ENCODE results near the gene PRUNE2.

Gene PRUNE2

DNA sequence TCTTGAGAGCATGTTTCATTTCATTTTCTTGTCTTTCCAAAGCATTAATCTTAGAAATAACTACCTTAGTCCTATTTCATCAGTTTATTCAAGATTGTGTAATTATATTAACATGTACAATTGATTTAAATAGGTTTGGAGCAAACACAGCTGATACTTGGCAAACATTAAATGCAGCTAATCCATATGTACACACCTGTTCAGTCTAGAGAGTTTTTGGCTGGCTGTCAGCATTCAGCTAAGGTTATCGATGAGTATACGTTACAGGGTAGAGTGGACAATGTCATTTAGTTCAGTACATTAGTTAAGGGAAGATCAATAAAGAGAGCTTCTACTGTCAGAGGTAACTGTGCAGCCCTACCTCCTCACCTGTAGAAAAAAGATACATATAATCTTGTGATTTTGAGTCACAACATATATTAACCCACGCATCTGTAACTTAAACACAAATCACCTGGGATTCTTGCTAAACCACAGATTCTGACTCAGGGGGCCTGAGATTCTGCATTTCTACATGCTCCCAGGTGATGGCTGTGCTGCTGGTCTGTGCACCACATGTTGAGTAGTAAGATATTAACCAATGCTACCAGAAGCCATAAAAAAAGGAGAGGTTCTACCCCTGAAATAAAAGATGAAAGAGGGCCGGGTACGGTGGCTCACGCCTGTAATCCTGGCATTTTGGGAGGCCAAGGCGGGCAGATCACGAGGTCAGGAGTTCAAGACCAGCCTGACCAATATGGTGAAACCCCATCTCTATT lies 175.8 kb downstream of the PRUNE2 start:
- no peak for DNase-seq

DNA sequence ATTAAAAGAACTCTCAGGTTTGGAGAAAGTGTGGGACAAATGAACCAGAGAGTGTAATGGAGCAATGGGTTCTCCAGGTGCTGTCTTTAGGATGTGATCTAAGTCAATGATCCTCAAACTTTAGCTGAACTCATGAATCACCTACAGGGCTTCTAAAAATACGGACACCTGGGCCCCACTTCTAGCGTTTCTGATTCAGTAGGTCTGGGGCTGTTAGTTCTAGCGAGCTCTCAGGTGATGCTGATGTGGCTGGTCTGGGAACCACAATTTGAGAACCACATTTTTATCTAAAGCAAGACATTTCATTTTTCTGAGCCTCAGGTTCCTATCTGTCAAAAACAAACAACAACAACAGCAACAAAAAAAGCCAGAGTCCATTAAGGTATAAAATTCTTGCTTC lies 176.8 kb downstream of the PRUNE2 start:
- DNase-seq, result no peak

DNA sequence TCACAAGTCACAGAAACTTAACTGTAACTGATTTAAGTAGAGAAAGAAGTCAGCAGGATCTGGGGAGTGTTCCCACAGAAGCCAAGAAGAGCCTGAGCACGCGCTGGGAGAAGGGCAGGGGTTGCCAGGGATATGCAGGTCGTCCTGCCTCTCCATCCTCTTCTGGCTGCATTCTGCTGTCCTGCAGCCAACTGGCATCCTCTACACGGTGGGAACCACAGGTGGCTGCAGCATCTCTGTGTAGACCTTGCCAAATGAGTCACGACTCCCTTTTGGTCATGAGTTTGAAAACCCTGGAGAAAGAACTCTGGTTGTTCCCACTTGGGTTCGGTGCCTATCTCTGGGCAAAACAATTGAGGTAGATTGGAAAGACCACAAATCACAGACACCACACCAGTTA lies 180.0 kb downstream of the PRUNE2 start:
- DNase-seq, result no peak

DNA sequence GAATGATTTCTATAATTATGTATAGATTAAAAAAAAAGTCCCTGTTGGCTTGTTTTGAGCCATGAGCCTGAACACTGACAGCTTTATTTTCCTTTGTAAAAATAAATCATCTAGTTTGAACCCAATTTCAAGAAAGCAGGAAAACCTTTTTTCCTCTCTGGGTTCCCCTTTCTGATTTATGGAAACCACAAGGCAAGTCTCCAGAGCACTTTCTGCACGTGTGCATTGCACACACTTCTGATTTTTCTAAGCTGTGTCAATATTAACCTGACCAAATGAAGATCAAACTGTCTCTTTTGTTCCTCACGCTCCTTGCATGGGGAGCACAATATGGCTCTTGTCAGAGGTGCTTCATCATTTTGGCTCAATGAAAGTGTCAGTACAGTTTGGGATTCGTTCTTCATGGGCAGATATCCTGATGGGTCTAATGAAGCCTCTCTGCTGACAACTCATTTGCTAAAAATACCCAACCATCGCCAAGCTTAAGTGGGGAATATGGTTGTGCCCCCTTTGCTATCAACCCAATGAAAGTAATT lies 180.8 kb downstream of the PRUNE2 start:
- DNase-seq, result peak; percentile 29

DNA sequence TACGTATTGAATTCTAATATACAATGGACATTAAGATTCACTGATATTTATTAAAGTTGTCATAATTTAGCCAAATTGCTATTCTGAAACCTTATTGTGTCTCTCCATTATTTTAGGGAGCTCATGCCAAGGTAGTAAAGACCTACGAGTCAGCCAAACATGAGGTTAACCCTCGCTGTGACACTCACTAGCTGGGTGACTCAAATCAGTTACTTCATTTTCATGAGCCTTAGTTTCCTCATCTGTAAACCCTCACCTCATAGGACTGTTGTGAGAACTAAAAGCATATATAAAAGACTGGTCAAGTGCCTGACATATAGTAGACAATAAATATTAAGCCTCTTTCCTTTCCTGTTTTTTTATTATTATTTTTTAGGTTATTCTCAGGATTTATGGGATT lies 185.7 kb downstream of the PRUNE2 start:
- no peak for DNase-seq

DNA sequence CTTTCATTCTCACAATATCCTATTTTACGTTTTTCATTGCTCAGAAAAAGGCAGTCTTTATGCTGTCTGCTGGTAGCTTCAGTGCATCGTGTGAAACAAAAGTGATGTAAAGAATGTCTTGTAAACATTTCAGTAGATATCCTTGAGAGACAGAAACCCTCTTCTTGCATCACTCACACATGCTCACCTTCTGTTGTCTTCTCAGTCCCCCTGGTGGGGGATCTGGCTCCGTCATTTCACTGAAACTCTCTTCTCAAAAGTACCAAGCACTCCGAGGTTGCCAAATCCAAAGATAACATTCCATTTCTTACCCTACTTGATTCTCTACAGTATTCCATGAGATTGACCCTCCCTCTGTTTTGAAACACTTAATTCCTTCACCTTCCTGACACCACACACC lies 187.7 kb downstream of the PRUNE2 start:
- no peak for DNase-seq

DNA sequence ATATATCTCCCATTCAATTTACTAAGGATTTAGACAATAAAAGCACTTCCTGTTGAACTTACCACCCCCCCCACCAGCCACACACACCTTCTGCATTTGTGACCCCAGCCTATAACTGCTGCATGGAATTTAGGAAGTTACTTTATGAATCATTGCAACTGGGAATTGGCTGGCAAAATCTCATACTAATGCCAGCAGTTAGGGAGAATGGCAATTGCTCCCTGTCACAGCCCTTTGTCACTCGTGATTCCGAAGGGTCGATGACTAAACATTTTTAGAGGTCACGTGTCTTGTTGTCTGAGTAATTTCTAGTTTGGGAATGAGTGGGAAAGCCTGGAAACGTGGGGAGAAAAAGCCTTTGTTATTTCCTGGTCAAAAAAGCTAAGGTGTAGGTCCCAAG lies 188.3 kb downstream of the PRUNE2 start:
- DNase-seq, result no peak

DNA sequence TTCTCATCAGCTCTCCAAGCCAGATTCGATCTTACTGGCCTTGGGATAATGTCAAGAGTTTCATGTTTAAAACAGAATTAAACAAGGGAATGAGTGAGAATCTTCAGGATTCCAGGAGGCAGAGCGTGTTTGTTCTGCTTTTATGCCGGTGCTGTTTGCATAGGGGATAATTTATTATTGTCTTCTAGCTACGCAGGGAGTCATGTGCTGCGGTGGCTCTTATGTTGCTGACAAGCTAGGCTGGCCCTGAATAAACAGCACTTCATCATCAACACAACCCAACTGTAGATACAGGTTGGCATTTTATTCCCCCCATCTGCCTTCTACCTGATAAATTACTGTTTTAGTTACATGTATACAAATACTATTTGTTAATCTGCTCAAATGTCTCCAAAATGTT lies 188.7 kb downstream of the PRUNE2 start:
- DNase-seq, result no peak

DNA sequence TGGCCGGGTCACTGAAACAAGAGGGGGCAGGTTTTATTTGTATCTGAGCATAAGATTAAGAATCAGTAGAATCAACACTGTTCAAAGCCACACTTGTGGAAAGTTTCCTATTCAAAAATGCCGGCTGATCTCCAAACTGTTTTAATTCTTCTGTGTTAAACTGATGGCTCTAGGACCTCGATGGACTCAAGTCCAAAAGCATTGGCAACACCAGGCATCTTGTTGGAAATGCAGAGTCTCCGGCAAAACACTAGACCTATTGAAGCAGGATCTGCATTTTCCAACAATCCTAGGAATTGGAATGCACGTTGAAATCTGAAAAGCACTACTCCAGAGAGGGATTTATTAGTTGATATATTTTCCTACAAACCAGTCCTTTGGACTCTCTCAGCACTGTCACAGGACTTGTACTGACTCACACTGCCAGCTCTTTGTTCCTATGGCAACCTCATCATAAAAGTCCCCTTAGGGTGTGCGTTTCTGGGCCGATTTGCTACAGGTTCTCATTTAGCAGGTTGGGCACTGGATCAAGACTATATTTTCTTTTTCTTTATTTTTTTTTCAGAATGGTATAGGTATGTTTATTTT lies 189.7 kb downstream of the PRUNE2 start:
- DNase-seq, result no peak

DNA sequence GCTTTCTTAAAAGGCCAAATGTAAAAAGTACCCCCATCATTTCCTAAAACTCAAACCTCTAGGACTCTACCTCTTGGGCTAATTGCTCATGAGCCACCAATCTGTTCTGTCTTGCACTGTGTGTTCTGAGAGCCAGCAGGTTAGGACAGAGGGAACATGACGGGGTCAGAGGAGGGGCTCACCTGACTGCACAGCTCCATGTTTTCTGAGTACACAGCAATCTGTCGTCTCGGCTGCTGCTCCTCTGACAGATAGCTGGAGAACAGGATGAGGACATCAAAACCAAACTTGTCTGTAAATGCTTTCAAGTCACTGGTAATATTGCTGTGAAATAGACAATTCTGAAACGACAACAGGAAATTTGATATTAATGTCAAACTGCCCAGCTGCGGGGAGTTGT lies 192.5 kb downstream of the PRUNE2 start:
- DNase-seq, result no peak

DNA sequence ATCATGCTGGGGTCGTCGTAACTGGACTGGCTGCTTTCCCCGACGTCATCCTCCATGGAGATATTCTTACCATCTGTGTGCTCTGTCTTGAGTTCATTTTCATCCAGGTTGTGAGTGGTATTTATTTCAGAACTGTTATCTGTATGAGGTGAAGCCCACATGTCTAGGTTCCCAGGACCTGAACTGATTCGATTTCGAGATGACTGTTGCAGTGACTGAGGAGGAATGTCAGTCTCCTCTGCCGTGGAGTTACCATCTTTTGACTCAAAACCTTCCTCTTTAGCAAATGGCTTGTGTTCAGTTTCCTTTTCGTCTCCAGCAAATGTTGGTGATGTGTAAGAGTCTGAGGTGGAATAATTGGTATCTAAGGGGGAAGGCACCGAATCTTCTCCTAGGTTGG lies 196.9 kb downstream of the PRUNE2 start:
- DNase-seq, result no peak

DNA sequence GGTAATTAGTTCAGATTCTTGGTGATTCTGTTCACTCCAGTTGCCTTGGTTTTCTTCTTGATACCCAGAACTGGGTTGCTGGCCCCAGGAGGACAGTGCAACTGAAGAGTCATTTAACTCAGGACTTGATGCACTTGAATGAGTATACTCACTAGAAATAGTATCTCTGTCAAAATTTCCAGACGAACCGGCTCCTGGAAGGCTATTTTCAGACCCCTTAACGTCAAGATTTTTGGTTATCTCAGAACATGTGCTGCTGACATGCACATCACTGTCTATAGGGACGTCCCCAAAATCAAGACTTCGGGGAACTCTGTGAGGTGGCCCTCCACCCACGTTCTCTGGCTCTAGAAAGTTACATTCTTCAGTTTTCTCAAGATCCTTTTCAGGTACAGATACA lies 198.4 kb downstream of the PRUNE2 start:
- no peak for DNase-seq

DNA sequence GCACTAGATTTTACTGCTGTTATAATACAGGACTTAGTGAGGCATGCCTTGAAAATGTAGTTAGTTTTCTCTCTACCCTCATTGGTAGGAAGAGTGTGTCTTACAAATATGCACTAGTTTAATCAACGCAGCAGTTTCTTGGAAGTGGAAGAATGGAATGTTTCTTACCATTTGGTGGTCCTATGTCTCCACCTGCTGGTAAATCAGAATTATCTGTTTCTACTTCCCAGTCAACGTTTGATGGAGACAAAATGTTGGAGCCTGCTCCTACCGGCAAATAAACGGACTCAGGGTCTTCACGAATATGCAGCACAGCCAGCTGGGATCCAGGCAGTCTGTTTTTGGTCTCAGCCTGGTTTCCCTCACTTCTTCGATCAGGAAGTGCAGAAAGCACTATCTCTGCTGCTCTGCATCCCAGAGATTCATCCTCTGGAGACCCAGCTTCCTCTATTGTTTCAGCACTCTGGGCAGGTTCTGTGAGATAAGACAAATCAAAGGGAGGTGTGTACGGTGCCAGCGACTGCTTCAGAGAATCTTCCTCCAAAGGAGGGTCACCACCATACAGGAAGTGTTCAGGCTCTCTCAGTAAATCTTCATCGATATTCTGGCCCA lies 201.2 kb downstream of the PRUNE2 start:
- peak; percentile 89 for DNase-seq

DNA sequence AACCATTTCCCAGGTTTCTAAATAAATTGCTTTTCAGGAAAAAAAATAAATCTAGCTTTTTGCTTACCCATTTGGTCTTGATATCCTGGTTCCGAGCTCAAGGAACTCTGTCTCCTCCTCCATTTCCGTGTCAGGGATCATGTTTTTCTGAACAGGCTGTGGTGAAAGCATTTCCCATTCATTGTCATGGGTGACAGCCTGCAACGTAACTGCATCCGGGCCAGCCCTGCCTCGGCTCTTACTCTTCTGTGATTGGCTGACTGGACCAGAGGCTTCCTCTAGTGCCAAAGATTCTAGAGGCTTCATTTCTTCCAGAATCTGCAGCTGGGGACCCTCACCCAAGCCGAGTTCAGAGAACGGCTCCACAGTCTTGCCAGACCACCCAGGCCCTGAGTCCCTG lies 202.6 kb downstream of the PRUNE2 start:
- peak; percentile 34 for DNase-seq

DNA sequence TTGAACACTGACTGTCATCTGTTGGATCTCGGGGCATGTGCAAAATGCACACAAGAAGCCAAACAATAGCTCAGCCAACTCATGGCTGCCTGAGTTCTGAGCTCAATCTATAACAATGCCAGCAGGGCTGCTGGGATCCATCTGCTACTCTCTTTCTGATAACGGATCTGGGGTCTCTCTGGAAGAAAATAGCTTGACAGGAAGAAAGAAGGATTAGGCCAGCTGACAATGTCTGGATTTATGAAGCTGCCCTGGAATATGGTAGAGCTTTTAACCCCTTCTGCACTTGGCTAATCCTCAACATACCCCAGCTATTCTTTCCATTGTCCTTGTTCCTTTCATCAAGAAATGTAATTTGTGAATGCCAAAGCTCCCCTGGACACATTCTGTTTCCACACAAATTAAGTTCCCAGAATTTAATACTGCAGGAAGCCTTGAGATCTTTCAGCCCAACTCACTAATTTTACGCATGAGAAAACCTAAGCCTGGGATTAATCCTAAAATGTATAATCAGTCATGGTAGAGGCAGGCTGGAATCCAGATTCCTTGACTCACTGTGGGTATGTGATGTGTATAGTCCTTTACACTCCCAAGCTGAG lies 204.4 kb downstream of the PRUNE2 start:
- peak; percentile 93 for DNase-seq

DNA sequence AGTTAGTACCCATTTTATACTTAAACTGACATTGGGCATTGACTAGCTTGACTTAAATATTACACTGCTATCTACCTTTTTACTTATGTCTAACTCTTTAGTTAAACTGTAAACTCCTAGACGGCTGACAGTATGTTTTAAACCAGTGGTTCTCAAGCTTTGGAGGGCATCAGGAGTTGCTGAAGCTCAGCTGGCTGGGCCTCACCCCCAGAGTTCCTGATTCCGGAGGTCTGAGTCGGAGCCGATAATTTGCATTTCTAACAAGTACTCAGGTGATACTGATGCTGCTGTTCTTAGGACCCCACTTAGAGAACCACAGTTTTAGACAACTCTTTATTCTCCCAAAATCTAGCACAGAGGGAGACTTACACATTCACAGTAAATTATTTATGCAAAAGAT lies 205.0 kb downstream of the PRUNE2 start:
- DNase-seq, result no peak

DNA sequence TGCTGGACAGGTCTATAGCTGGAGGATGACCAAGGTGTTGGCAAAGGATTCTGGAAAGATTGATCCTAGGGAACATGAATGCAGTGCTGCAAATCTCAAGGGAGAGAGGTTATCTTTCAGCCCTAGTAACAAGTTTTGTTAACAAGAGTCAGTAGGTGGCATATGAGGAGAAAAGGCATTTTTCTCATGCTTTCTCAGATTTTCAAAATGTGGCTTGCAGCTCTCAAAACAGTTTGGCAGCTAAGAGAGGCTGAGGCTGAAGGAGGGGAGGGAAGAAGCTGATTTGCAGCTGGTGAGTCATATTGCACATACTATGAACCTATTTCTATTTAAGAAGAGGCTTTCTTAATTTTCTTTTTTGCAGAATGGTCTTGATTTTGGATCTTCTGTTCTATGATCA lies 205.9 kb downstream of the PRUNE2 start:
- DNase-seq, result peak; percentile 85

DNA sequence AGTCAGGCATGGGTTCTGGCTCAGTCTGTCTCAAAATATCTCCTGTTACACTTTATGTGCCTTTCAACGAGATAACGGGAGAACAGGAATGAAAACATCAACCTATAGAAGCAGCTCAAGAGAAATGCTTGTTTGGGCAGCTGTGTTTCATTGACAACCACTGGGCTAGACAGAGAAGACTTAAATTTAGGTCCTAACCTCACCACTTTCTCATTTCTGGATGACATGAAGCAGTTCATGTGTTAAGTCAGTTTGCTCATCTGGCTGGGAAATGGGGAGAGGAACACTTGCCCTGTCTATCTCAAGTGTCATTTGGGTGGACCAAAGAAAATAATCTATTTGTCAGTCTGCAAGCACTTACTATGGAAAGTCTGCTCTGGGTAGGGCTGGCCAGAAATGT lies 208.4 kb downstream of the PRUNE2 start:
- DNase-seq, result no peak

DNA sequence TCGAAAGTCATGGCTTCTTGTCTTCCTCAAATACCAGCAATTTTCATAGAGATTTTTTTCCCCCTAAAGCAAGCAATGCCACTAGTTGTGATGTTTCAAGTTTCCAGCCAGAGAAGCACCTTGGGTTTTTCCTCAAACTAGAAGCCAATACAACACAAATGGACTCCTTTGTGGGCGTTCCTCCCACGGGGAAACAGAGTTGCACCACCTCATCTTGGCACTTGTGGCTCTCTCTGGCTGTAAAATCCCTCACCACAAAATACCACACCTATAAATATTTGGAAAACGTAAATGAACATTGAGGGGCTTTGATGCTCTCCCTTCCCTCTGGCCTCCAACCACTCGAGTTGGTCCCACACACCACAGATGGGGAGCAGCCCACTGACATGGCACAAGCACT lies 208.8 kb downstream of the PRUNE2 start:
- DNase-seq, result no peak

DNA sequence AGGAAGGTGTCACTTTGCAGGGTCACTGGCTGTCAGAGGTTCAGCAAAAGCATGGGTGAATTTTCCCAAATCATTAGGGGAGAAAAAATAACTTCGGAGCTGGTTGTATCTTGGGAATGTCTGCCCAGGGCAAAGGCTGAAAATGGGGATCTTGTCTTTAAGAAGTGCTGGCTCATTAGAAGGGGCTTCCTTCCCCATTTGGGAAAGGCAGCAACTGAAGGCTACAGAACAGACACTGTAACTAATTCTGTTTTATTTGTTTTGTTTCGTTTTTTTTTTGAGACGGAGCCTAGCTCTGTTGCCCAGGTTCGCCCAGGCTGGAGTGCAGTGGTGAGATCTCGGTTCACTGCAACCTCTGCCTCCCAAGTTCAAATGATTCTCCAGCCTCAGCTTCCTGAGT lies 212.0 kb downstream of the PRUNE2 start:
- DNase-seq, result no peak

DNA sequence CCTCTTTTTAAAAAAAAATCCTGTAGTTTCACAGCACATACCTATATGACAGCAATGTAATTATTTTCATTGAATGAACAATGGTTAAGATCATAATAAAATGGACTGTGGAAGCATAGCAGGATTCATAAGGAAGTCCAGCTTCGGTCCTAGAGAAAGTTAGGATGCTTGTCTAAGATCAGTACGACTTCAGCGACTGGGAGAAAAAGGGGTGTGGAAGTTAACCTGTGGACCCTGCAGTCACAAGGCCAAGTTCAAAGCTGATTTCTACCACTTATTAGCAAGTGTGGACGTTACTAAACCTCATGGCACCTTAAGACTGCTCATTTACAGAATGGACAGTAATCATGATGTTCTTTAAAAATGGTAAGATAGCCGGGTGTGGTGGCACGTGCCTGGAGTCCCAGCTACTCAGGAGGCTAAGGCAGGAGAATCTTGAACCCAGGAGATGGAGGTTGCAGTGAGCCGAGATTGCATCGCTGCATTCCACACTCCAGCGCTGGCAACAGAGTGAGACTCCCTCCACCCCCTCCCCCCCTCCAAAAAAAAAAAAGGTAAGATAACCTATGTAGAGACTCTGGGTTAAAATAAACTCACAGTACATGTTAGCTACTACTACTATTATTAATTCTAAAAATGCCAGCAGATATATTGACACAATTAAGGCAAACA lies 213.3 kb downstream of the PRUNE2 start:
- no peak for DNase-seq

DNA sequence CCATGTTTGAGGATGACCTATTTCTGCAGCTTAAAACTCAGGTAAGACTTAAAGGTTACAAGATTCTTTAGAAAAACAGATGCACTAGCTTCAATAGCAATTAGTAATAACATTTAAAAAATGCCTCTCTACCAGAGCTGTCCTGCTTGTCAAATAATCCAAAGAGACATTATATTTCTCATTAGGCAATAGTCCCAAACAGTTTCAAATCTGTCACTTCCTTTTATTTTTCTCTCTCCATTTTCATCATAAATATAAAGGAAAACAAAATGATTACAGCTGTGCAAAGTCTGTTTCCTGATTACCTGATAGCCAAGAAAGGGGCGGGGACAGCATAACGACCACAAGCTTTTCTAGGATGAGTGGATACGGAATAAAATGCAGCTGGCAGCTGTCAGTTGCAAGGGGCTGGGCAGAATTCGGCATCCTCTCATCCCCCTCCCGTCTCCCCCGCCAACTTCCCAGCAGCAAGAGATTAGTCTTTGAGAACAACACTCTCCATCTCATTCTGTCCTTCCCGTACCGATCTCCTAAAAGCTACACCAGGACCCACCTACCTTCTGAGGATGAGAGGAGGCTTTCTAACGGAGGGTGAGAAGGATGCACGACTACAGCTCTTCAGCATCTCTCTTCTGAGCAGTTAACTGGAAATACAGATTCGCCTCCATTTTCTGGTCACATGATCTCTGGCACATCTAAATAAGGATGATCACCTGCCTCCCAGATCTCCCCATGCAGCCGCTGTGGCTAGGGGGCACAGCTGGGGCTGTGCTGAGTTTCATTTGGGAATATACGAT lies 214.2 kb downstream of the PRUNE2 start:
- DNase-seq, result peak; percentile 8

Data from fibroblast of skin of abdomen (primary cell).